Fibroblast of pulmonary artery (primary cell): Measurements from ENCODE around the gene PPP1R2C.

ENCODE experiments used
- DNase-seq: peaks from one replicate; pipeline ENCODE4 v3.0.0-alpha.2; 2010; ENCODE audit warnings: low read depth
- H3K4me3 ChIP-seq: replicated peaks from 2 replicates; pipeline ENCODE4 v1.5.1; 2011; ENCODE audit warnings: low read depth, mild to moderate bottlenecking, control low read depth, low read length, moderate library complexity
- TF ChIP-seq, protein P1 (sequence below): IDR thresholded peaks from 2 replicates; pipeline ENCODE4 v1.5.1; 2011; ENCODE audit warnings: mild to moderate bottlenecking, control low read depth, low read length, inconsistent platforms; ENCODE audit errors: missing control alignments

The PPP1R2C gene

DNA sequence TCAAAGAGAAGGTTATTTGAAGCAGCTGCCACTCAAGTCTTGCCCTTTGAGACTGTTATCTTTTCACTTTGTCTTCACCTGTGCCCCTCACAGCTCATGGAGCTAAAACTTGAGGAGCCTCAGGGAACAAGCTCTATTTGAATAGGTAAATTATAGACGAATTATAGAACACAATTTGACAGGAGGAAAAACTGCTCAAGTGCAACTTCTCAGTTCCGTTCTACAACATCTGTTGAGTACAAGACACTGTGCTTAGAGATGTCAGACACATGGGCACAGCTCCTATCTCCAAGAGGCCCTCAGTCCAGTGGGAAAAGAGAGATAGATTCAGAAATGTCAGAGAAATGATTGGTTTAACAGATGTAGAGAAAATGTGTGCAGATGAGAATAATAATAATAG is 5.1 kb downstream of the PPP1R2C start:
- no peak overlapping the region for H3K4me3 ChIP-seq
- no peak for DNase-seq
- TF ChIP-seq, protein P1, sequence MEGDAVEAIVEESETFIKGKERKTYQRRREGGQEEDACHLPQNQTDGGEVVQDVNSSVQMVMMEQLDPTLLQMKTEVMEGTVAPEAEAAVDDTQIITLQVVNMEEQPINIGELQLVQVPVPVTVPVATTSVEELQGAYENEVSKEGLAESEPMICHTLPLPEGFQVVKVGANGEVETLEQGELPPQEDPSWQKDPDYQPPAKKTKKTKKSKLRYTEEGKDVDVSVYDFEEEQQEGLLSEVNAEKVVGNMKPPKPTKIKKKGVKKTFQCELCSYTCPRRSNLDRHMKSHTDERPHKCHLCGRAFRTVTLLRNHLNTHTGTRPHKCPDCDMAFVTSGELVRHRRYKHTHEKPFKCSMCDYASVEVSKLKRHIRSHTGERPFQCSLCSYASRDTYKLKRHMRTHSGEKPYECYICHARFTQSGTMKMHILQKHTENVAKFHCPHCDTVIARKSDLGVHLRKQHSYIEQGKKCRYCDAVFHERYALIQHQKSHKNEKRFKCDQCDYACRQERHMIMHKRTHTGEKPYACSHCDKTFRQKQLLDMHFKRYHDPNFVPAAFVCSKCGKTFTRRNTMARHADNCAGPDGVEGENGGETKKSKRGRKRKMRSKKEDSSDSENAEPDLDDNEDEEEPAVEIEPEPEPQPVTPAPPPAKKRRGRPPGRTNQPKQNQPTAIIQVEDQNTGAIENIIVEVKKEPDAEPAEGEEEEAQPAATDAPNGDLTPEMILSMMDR: no peak

DNA sequence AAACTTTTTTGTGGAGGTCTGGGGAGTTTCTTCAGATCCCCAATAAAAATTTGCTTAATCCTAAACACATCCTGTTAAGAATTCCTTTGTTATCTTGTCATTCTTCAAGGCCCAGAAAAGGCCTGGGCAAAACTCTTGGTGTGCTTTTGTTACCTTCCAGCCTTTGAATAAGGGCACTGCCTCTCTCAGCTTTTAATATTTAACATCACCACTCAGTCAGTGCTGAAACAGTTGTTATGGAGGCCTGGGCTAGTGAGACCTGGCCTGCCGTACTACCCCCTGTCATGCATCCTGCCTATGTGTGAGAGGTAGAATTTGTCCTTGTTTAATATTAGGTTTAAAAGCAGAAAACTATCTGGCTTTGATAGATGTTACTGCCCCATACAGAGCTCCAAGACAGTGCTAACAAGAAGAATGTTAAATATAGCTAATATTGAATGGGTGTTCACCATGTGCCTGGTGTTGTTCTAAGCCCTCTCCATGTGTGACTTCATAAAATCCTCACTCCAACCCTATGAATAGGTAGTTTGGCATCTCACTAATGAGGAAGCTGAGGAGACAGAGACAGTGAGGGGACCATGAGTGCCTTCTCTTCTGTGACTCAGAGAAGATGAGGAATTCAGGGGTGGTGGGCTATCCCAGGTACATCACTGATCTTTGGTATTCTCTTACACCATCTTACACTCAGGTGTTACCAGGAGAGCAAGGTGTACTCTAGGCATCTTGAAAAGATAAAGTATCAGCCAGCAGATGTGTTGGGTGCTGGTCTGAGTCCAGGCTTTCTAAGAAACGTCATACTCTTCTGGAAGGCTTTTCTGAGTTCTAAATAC is 6.2 kb downstream of the PPP1R2C start:
- DNase-seq: no peak
- TF ChIP-seq, protein P1: no peak
- H3K4me3 ChIP-seq: no peak overlapping the region

GRCh38 chrX:42770566-42770965 is 7.4 kb downstream of the PPP1R2C start:
- TF ChIP-seq, protein P1: no peak
- DNase-seq: no peak

GRCh38 chrX:42759881-42760280 is 18.1 kb downstream of the PPP1R2C start:
- TF ChIP-seq, protein P1: no peak
- no peak overlapping the region for H3K4me3 ChIP-seq
- DNase-seq: no peak

More at GRCh38 chrX:42770566-42770965, 7.4 kb downstream of the PPP1R2C start:
- H3K4me3 ChIP-seq: no peak overlapping the region

- peak; percentile 67 for DNase-seq
Measured at GRCh38 chrX:42755815-42756214, 22.1 kb downstream of the PPP1R2C start.

GRCh38 chrX:42754603-42755002 is 23.4 kb downstream of the PPP1R2C start:
- no peak for DNase-seq
- TF ChIP-seq, protein P1: no peak
- H3K4me3 ChIP-seq: no peak overlapping the region

More at GRCh38 chrX:42755815-42756214, 22.1 kb downstream of the PPP1R2C start:
- no peak overlapping the region for H3K4me3 ChIP-seq
- TF ChIP-seq, protein P1: no peak

- TF ChIP-seq, protein P1: no peak
- H3K4me3 ChIP-seq: no peak overlapping the region
- no peak for DNase-seq
Measured at GRCh38 chrX:42754115-42754514, 23.8 kb downstream of the PPP1R2C start.
